Activated CD4-positive, alpha-beta T cell treated with anti-CD3 and anti-CD28 coated beads for 36 hours (primary cell): ENCODE results near the gene KLK15. TPM values are rescaled to one million over a fixed set of nuclear protein-coding genes. Genes with fewer than 3 reads are reported as not detected.

Source experiments
- ATAC-seq: fragments of 200-7000 bp; cut with Tn5 transposase; one replicate; pipeline ENCODE4 v1.10.0; 2021; ENCODE audit warnings: mild to moderate bottlenecking, moderate library complexity
- CTCF ChIA-PET: fragments of 350-600 bp; sonication (Branson Sonifier 250); formaldehyde crosslinking; loops from one replicate; lab custom pipeline; 2021; ENCODE audit warnings: antibody characterized with exemption; lab: Charles Lee
- POLR2A ChIA-PET: fragments of 350-600 bp; sonication (Branson Sonifier 250); formaldehyde crosslinking; loops from one replicate; lab custom pipeline; 2021; ENCODE audit warnings: antibody characterized with exemption, inconsistent platforms; lab: Charles Lee
- DNase-seq: peaks from one replicate; pipeline ENCODE4 v3.0.0-alpha.2; 2020
- H3K27ac Mint-ChIP-seq: one replicate; pipeline ENCODE4 v1.8.0; 2021; ENCODE audit warnings: mixed read lengths
- H3K27me3 Mint-ChIP-seq: one replicate; pipeline ENCODE4 v1.8.0; 2021; ENCODE audit warnings: mixed read lengths
- H3K36me3 Mint-ChIP-seq: one replicate; pipeline ENCODE4 v1.8.0; 2021; ENCODE audit warnings: low read depth, mixed read lengths
- H3K4me1 Mint-ChIP-seq: one replicate; pipeline ENCODE4 v1.8.0; 2021; ENCODE audit warnings: mixed read lengths
- H3K4me3 Mint-ChIP-seq: one replicate; pipeline ENCODE4 v1.8.0; 2021; ENCODE audit warnings: mild to moderate bottlenecking, moderate library complexity, mixed read lengths
- H3K9me3 Mint-ChIP-seq: one replicate; pipeline ENCODE4 v1.8.0; 2021; ENCODE audit warnings: low read depth, mixed read lengths
- intact Hi-C, 2 experiments: fragments of 100-400 bp; cut with DNase I in 1 of 2; cut with micrococcal nuclease in 1 of 2; formaldehyde crosslinking; loops; one replicate each; pipeline versions ENCODE4 v1.14.2 to v1.15.1; 2022 to 2024; cut with DNase I, micrococcal nuclease
- total RNA-seq, 2 experiments: library from RNA; stranded (reverse); gene quantifications; one replicate each; pipeline ENCODE4 v1.2.3, GENCODE V29; 2021

KLK15 gene
- total RNA-seq, 2 experiments from 2014 or later, result not detected

DNA sequence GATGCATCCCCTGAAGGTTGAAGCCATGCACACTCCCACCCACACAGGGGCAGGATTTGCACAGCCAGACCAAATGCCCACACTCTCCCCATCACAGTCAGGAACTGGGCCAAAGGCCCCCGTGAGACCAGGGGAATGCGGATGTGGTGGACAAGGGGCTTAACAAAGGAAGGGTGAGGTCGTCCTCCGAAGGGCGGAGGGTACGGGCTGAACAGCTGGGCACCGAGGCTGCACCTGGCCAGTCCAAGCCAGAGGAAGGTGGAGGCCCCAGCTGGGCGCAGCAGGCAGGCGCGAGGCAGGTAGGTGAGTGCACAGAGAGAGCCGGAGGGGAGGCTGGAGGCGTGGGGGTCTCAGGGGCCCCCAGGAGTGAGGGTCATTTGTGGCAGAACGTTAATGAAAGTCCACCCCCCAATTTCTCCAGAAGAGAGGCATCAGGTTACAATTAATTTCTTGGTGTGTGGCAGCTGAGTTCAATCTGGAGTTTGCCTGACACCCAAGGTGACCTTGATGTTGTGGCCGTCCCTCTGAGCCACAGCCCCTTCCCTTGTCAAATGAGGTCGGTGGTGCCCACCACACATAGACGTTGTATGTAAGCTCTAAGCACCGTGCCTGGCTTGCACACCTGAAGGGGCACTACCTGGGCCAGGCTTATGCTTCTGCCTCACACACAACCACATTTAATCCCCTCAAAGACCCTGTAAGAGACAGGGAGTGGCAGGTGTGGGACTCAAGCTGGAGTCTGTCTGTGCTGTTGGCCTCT lies 2.9 kb downstream of the KLK15 start:
- ChIA-PET POLR2A (no interaction called here), CTCF (no interaction called here)
- ATAC-seq (no peak), DNase-seq (no peak)
- H3K4me1 Mint-ChIP-seq, result peaks cover 3% of the 10 kb centered on the region
- H3K4me3 Mint-ChIP-seq, result no peak overlapping the region
- H3K27me3 Mint-ChIP-seq, result peaks cover 39% of the 10 kb centered on the region
- no peaks in the 10 kb centered on the region for H3K36me3 Mint-ChIP-seq
- intact Hi-C loops, result no loop called here
- no peaks in the 10 kb centered on the region for H3K9me3 Mint-ChIP-seq
- no peak overlapping the region for H3K27ac Mint-ChIP-seq

DNA sequence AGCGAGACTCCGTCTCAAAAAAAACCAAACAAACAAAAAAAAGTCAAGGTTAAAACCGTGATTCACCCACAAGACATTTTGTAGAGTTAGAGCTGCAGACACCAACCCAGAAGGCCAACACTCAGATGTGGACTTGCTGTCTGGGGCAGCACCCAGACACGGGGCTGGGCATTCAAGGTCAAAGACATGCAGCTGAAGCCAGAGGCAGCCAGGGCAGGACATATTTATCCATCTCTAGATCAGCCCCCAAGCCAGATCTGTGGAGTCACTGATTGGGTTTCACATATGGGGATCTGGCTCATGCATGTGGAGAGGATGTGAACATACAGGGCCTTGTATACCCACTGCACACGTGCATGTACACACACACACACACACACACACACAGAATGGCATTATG lies 3.6 kb downstream of the KLK15 start:
- no peaks in the 10 kb centered on the region for H3K36me3 Mint-ChIP-seq
- no peak overlapping the region for H3K27ac Mint-ChIP-seq
- ATAC-seq, result no peak
- CTCF ChIA-PET, result no interaction called here
- H3K4me3 Mint-ChIP-seq, result no peak overlapping the region
- no peak for DNase-seq
- POLR2A ChIA-PET, result no interaction called here
- peaks cover 37% of the 10 kb centered on the region for H3K27me3 Mint-ChIP-seq
- H3K9me3 Mint-ChIP-seq, result no peaks in the 10 kb centered on the region
- H3K4me1 Mint-ChIP-seq, result no peaks in the 10 kb centered on the region
- intact Hi-C loops, result no loop called here

DNA sequence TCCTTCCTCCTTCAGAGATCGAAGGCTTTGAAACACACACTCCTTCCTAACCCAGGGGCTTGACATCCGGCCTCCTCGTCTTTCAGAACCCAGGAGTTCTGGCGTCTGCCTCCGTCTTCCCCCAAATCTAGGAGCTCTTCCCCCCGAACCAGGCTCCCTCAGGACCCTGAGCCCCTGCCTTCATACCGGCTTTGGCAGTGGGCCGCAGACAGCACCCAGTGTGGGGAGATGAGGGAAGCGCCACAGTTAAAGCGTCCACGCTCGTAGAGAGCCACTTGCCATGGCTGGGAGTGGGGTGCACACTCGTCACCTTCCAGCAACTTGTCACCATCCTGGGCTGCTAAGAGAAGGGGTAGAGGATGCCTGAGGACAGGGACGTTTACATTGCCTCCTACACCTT lies 5.9 kb downstream of the KLK15 start:
- ATAC-seq (no peak), DNase-seq (no peak)
- ChIA-PET CTCF (no interaction called here), POLR2A (no interaction called here)
- H3K27me3 Mint-ChIP-seq, result peaks cover 32% of the 10 kb centered on the region
- no peak overlapping the region for H3K27ac Mint-ChIP-seq
- H3K4me1 Mint-ChIP-seq, result no peaks in the 10 kb centered on the region
- H3K36me3 Mint-ChIP-seq, result no peaks in the 10 kb centered on the region
- H3K9me3 Mint-ChIP-seq, result no peaks in the 10 kb centered on the region
- intact Hi-C loops, result no loop called here
- H3K4me3 Mint-ChIP-seq, result no peak overlapping the region

DNA sequence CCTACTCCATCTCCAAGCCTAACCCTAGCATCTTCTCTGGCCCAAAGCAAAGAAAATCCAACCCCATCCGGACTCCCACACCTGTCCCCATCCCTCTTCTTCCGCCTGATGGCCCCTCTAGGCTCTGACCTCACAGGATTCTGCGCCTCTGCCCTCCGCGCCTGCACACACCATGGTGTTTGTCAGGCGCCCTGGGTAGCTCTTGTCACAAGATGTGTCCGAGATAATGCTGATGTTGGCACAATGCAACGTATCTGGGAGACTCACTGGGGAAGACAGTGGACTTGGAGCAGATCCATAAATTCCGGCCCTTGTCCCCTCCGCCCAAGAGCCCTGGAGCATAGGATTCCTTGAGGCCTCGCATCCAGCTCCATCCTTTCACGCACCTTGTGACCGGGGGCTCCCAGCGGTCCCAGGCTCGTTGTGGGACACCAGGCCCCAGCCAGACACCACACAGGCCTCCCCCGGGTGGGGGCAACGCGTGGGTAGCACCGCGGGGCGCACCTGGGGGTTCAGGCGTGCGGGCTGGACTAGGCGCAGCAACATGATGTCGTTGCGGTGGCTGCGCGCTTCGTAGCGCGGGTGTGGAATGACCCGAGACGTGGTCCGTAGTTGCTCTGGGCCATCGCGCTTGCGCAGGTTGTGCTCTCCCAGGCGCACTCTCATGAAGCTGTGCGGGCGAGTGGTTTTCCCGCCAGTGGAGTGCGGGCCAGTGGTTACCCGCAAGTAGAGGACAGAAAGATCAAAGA lies 6.7 kb downstream of the KLK15 start:
- intact Hi-C loops, result no loop called here
- no peaks in the 10 kb centered on the region for H3K9me3 Mint-ChIP-seq
- H3K4me3 Mint-ChIP-seq, result no peak overlapping the region
- H3K27ac Mint-ChIP-seq, result no peak overlapping the region
- H3K4me1 Mint-ChIP-seq, result no peaks in the 10 kb centered on the region
- ATAC-seq (no peak), DNase-seq (no peak)
- ChIA-PET POLR2A (no interaction called here), CTCF (no interaction called here)
- no peaks in the 10 kb centered on the region for H3K36me3 Mint-ChIP-seq
- peaks cover 39% of the 10 kb centered on the region for H3K27me3 Mint-ChIP-seq

DNA sequence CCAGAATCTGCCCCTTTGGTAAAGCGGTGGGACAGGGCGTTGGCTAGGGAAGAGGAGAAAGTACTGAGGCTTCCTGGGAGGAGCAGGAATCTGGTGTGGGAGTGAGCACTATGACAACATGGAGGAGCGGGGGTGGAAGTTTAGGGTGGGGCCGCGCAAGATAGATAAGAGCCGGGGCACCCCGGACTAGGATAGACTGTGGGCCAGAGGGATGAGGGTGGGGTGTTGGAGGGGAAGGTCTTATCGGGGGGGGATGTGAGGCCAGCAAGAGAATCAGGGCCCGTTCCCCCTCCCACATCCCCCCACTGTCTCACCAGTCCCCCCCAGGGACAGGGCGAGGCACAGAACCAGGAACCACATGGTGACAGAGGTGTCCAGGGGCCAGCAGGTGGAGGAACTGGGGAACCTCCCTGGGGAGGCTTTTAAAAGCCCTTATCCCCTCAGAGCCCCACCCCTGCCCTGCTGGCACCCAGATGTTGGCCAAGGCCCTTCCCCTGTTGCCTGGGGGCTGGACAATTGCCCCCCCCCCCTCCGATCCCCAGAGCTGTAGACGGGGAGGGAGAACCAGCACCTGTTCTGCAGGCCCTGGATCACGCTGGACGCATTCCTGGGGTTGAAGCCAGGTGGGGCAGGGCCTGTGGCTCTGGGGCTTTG lies 9.9 kb downstream of the KLK15 start, which contains the start of gene KLK1:
KLK1 (minus strand) TSS at position 399 of the 654 bp plus-strand sequence; CDS start at position 360, 39 bp downstream.
- Mint-ChIP-seq H3K27ac (no peak within 1 kb of the TSS), H3K4me1 (peaks cover 24% of the 10 kb centered on the region), H3K36me3 (no peaks in the 10 kb centered on the region), H3K4me3 (no peak within 1 kb of the TSS), H3K9me3 (no peaks in the 10 kb centered on the region), H3K27me3 (peaks cover 57% of the 10 kb centered on the region)
- CTCF ChIA-PET, result interaction anchor here (1.1 kb wide), 1 partner anchor 16 kb away, joined by 3 read pairs; no protein-coding TSS in a partner anchor
- intact Hi-C loops, result no loop called here
- DNase-seq, result no peak
- no peak for ATAC-seq
- POLR2A ChIA-PET, result no interaction called here

DNA sequence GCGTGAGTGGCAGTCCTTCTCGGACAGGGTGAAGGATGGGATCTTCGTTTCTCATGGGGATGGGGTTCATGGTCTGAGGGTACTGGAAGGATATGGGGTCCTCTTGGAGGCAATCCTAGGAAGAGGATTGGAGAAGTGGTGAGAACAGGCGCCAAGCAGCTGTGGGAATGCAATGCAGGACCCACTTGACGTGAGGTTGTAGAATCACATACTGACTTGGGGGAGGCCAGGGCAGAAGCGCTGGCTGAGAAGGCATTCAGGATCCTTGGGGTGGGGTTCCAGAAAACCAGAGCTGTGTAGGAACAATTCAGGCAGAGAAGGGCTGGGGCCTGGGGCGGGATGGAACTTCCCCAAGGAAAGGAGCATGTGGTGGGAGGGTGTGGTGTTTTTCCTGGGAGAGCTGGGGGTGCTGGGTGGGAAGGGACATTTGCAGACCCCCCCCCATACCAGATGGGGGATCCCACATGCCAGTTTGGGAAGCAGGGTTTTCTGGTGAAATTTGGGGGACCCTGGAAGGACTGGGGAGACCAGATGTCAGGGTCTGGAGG lies 10.6 kb downstream of the KLK15 start:
- Mint-ChIP-seq H3K9me3 (no peaks in the 10 kb centered on the region), H3K27ac (no peak overlapping the region), H3K4me1 (peaks cover 29% of the 10 kb centered on the region), H3K36me3 (no peaks in the 10 kb centered on the region), H3K4me3 (no peak overlapping the region), H3K27me3 (peaks cover 57% of the 10 kb centered on the region)
- intact Hi-C loops, result no loop called here
- ATAC-seq (no peak), DNase-seq (no peak)
- POLR2A ChIA-PET, result no interaction called here
- CTCF ChIA-PET, result interaction anchor here (1.1 kb wide), 1 partner anchor 17 kb away, joined by 3 read pairs; no protein-coding TSS in a partner anchor

DNA sequence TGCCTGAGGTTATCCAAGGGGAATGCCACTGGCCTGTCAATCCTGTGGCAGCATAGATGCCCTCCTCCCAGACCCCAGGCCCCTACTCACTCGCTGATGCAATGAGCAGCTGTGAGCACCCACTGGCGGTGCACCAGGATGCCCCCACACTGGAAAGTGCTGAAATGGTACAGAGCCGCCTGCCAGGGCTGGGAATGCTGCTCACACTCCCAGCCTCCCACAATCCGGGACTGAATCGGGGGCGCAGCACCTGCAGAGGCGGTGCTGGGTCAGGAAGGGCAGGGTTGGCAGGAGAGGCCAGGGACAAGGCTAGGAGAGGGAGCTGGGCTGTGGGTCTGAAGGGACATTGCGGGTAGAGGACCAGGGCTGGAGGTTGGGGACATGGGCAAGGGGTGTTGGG lies 11.8 kb downstream of the KLK15 start:
- ChIA-PET POLR2A (no interaction called here), CTCF (interaction anchor here (0.6 kb wide), 1 partner anchor 252 kb away, joined by 3 read pairs; no protein-coding TSS in a partner anchor)
- intact Hi-C loops, result no loop called here
- no peak for ATAC-seq
- Mint-ChIP-seq H3K4me1 (peaks cover 38% of the 10 kb centered on the region), H3K27ac (no peak overlapping the region), H3K4me3 (no peak overlapping the region), H3K36me3 (no peaks in the 10 kb centered on the region), H3K27me3 (peaks cover 55% of the 10 kb centered on the region), H3K9me3 (no peaks in the 10 kb centered on the region)
- no peak for DNase-seq

DNA sequence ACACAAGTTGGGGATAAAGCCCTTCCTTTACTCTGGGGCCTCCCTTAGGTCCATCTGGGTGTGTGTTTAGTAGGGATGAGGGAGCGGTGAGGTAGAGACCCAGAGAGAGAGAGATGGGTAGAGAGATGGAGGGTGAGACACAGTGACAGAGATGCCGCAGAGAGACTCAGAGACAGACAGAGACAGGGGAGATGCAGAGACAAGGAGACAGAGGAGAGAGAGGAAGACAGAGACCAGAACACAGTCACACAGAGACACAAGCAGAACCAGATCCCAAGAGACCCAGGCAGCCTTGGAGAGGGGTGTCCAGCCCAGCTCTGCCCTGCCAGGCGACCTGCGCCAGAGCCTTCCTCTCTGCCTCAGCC lies 12.1 kb downstream of the KLK15 start:
- ChIA-PET CTCF (no interaction called here), POLR2A (no interaction called here)
- ATAC-seq, result no peak
- H3K4me3 Mint-ChIP-seq, result no peak overlapping the region
- H3K4me1 Mint-ChIP-seq, result peaks cover 42% of the 10 kb centered on the region
- intact Hi-C loops, result no loop called here
- peaks cover 52% of the 10 kb centered on the region for H3K27me3 Mint-ChIP-seq
- DNase-seq, result no peak
- no peaks in the 10 kb centered on the region for H3K36me3 Mint-ChIP-seq
- no peak overlapping the region for H3K27ac Mint-ChIP-seq
- no peaks in the 10 kb centered on the region for H3K9me3 Mint-ChIP-seq

DNA sequence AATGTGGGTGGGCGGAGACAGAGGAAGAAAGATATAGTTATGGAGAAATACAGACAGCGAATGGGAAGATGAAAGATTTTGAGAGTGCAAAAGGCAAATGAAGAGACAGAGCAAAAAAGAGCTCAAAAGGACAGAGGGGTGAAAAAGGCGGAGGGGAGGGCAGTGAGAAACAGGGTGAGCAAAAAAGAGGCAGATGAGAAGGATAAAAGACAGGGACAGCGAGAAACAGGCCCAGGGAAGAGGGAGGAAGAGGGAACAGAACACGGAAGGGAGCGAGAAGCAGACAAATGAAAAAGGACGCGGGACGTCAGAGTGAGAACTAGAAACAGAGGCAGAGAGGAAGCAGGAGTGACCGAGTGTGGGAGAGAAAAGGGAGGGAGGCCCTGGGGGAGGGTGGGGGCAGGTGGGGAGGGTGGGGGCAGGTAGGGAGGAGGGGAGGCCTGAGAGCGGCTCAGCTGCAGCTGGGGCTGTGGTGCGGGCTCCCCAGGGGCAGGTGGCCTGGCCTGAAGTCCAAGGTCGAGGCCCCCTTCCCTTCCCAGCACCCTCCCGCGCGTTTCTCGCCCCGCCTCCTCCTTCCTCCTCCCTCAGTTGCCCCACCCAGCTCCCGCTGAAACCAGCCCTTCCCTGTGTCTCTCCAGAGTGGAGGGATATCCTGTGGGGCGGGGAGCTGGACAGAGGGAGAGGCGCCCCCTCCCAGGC lies 12.7 kb downstream of the KLK15 start:
- H3K9me3 Mint-ChIP-seq, result no peaks in the 10 kb centered on the region
- peaks cover 48% of the 10 kb centered on the region for H3K27me3 Mint-ChIP-seq
- peak overlapping the region; percentile 32 for H3K27ac Mint-ChIP-seq
- ChIA-PET POLR2A (no interaction called here), CTCF (no interaction called here)
- H3K36me3 Mint-ChIP-seq, result no peaks in the 10 kb centered on the region
- ATAC-seq (no peak), DNase-seq (no peak)
- peaks cover 45% of the 10 kb centered on the region for H3K4me1 Mint-ChIP-seq
- peak overlapping the region; percentile 26 for H3K4me3 Mint-ChIP-seq
- intact Hi-C loops, result no loop called here

DNA sequence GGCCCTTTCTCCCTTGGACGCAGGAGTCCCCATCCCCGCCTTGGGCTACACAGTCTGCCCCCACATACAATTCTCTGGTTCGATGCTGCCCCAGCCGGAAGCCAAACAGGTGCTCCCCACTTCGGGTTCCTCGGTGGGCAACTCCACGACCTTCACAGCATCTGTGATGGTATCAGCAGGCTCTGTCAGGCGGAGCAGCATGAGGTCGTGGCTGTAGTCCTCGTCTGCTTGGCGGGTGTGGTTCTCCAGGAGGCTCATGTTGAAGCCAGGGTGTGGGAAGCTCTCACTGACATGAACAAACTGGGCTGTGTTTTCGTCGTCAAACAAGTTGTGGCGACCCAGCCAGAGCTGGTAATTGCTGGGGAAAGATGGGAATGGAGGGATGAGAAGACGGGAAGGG lies 13.3 kb downstream of the KLK15 start:
- intact Hi-C loops, result no loop called here
- Mint-ChIP-seq H3K27ac (peak overlapping the region; percentile 32), H3K9me3 (no peaks in the 10 kb centered on the region), H3K27me3 (peaks cover 53% of the 10 kb centered on the region), H3K36me3 (no peaks in the 10 kb centered on the region), H3K4me1 (peaks cover 45% of the 10 kb centered on the region), H3K4me3 (peak overlapping the region; percentile 26)
- ATAC-seq, result no peak
- no peak for DNase-seq
- POLR2A ChIA-PET, result no interaction called here
- CTCF ChIA-PET, result interaction anchor here (1.0 kb wide), 1 partner anchor 93 kb away, joined by 3 read pairs; no protein-coding TSS in a partner anchor

DNA sequence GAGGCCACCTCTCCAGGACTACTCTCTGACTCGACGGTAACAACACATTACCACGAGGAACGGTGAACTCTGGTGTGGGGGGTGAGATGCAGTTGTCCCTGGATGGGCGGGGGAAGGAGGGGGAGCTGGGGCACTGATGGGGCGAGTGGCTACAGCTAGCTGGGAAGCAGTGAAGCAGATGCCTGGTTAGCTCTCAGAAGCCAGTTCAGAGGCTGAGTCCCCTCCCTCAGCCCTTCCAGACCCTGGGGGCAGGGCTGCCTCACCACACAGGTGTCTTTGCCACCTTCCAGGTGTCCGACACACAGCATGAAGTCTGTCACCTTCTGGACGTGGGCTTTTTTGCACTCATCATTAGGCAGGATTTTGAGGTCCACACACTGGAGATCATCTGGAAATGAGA lies 13.7 kb downstream of the KLK15 start:
- H3K4me3 Mint-ChIP-seq, result no peak overlapping the region
- no peak overlapping the region for H3K27ac Mint-ChIP-seq
- H3K36me3 Mint-ChIP-seq, result no peaks in the 10 kb centered on the region
- no peaks in the 10 kb centered on the region for H3K9me3 Mint-ChIP-seq
- DNase-seq (no peak), ATAC-seq (no peak)
- peaks cover 57% of the 10 kb centered on the region for H3K27me3 Mint-ChIP-seq
- intact Hi-C loops, result loop anchor here in 1 of 2 experiments (10.0 kb wide), 1 partner anchor 575 kb away; the partner anchor contains the start of gene C19orf84
- CTCF ChIA-PET, result interaction anchor here (1.0 kb wide), 1 partner anchor 93 kb away, joined by 3 read pairs; no protein-coding TSS in a partner anchor
- peaks cover 45% of the 10 kb centered on the region for H3K4me1 Mint-ChIP-seq
- POLR2A ChIA-PET, result no interaction called here
